B cell (primary cell): ENCODE results near the gene LURAP1L. TPM values are rescaled to one million over a fixed set of nuclear protein-coding genes. Genes with fewer than 3 reads are reported as not detected.

ENCODE experiments used
- ATAC-seq: fragments of 200-7000 bp; cut with Tn5 transposase; one replicate; pipeline ENCODE4 v1.10.0; 2021; ENCODE audit warnings: low read depth, mild to moderate bottlenecking, moderate number of reproducible peaks, moderate library complexity
- CTCF ChIA-PET: fragments of 350-600 bp; sonication (Branson Sonifier 250); formaldehyde crosslinking; loops from one replicate; lab custom pipeline; 2021; ENCODE audit warnings: antibody characterized with exemption, inconsistent platforms; lab: Charles Lee
- POLR2A ChIA-PET: fragments of 350-600 bp; sonication (Branson Sonifier 250); formaldehyde crosslinking; loops from one replicate; lab custom pipeline; 2021; ENCODE audit warnings: antibody characterized with exemption; lab: Charles Lee
- DNase-seq: peaks from one replicate; pipeline ENCODE4 v3.0.0; 2013
- H2AFZ ChIP-seq: 2 replicates; pipeline ENCODE4 v1.6.1; 2012; ENCODE audit warnings: mild to moderate bottlenecking, low read depth, low read length; ENCODE audit not compliant: insufficient read depth, poor library complexity, severe bottlenecking
- H3K27ac ChIP-seq, 2 donors: 1 replicate in 1 of 2; 2 replicates in 1 of 2; pipeline ENCODE4 v1.5.1; 2012 to 2013; ENCODE audit warnings: low read length in 2 of 2, mild to moderate bottlenecking in 2 of 2, moderate library complexity in 1 of 2
- H3K27me3 ChIP-seq, 4 experiments: fragments of 200-600 bp in 1 of 4; sonication (generic) in 1 of 4; replicated peaks in 1 of 4; 1 replicate in 2 of 4; 2 replicates in 2 of 4; pipeline versions ENCODE4 v1.6.1 to v1.7.0; 2013 to 2016; ENCODE audit warnings: low read length in 3 of 4, mild to moderate bottlenecking in 2 of 4, mixed read lengths in 1 of 4, moderate library complexity in 1 of 4; ENCODE audit not compliant: insufficient read depth in 4 of 4, control insufficient read depth in 3 of 4; ENCODE audit errors: control extremely low read depth in 1 of 4
- H3K36me3 ChIP-seq, 2 experiments: replicated peaks in 1 of 2; 1 replicate in 1 of 2; 2 replicates in 1 of 2; pipeline versions ENCODE4 v1.6.1 to v1.7.1; 2013; ENCODE audit warnings: low read length in 1 of 2; ENCODE audit not compliant: insufficient read depth in 2 of 2, control insufficient read depth in 1 of 2; ENCODE audit errors: control extremely low read depth in 1 of 2, extremely low read depth in 1 of 2
- H3K4me1 ChIP-seq, 2 donors: fragments of 200-600 bp in 1 of 2; sonication (generic) in 1 of 2; 1 replicate in 1 of 2; 2 replicates in 1 of 2; pipeline versions ENCODE4 v1.5.1 to v1.6.1; 2013 to 2017; ENCODE audit warnings: low read length in 2 of 2; ENCODE audit not compliant: control insufficient read depth in 2 of 2, insufficient read depth in 2 of 2
- H3K4me2 ChIP-seq: replicated peaks from 2 replicates; pipeline ENCODE3; 2012; ENCODE audit warnings: mild to moderate bottlenecking, low read depth, low read length; ENCODE audit not compliant: poor library complexity, severe bottlenecking
- H3K4me3 ChIP-seq, 5 experiments: fragments of 200-600 bp in 1 of 5; sonication (generic) in 1 of 5; 1 replicate in 3 of 5; 2 replicates in 2 of 5; pipeline versions ENCODE4 v1.5.1 to v1.7.0; 2011 to 2016; ENCODE audit warnings: low read length in 4 of 5, mild to moderate bottlenecking in 4 of 5, low read depth in 2 of 5, control low read depth in 1 of 5, moderate library complexity in 1 of 5; ENCODE audit not compliant: insufficient read depth in 1 of 5; ENCODE audit errors: control extremely low read depth in 1 of 5, extremely low read depth in 1 of 5
- H3K79me2 ChIP-seq: fragments of 200-600 bp; sonication (generic); one replicate; pipeline ENCODE4 v1.6.0; 2016; ENCODE audit warnings: low read length; ENCODE audit not compliant: control insufficient read depth, insufficient read depth
- H3K9ac ChIP-seq: fragments of 200-600 bp; sonication (generic); 2 replicates; pipeline ENCODE4 v1.6.1; 2017; ENCODE audit warnings: mild to moderate bottlenecking, low read length, moderate library complexity
- H3K9me3 ChIP-seq, 3 donors: one replicate each; pipeline versions ENCODE4 v1.6.1 to v1.7.1; 2013; ENCODE audit warnings: low read length in 2 of 3; ENCODE audit not compliant: control insufficient read depth in 2 of 3, insufficient read depth in 1 of 3; ENCODE audit errors: control extremely low read depth in 1 of 3
- H4K20me1 ChIP-seq: 2 replicates; pipeline ENCODE4 v1.6.0; 2012; ENCODE audit warnings: mild to moderate bottlenecking, low read length; ENCODE audit not compliant: insufficient read depth, control insufficient read depth, poor library complexity, severe bottlenecking
- H3K27ac Mint-ChIP-seq: one replicate; pipeline ENCODE4 v1.8.0; 2021; ENCODE audit warnings: mixed read lengths
- H3K27me3 Mint-ChIP-seq: one replicate; pipeline ENCODE4 v1.8.0; 2021; ENCODE audit warnings: mixed read lengths
- H3K4me1 Mint-ChIP-seq: one replicate; pipeline ENCODE4 v1.8.0; 2021; ENCODE audit warnings: mixed read lengths
- H3K4me3 Mint-ChIP-seq: one replicate; pipeline ENCODE4 v1.8.0; 2021; ENCODE audit warnings: mixed read lengths
- H3K9me3 Mint-ChIP-seq: one replicate; pipeline ENCODE4 v1.8.0; 2022; ENCODE audit warnings: mixed read lengths; ENCODE audit not compliant: insufficient read depth
- CTCF ChIP-seq: fragments of 200-600 bp; IDR thresholded peaks from one replicate; pipeline ENCODE4 v1.8.0; 2022; ENCODE audit warnings: antibody characterized with exemption, mild to moderate bottlenecking
- EZH2 ChIP-seq: IDR thresholded peaks from 2 replicates; pipeline ENCODE4 v1.6.1; 2012; ENCODE audit warnings: borderline replicate concordance, low read depth, mild to moderate bottlenecking, moderate library complexity, low read length; ENCODE audit not compliant: insufficient read depth, poor library complexity, severe bottlenecking
- WGBS: methylation state at CpG from one replicate; pipeline ENCODE4 v1.1.5; 2013; ENCODE audit warnings: missing lambda C conversion rate; ENCODE audit not compliant: insufficient coverage; 5-methylcytosine and 5-hydroxymethylcytosine counted together
- intact Hi-C: fragments of 100-400 bp; cut with micrococcal nuclease; formaldehyde crosslinking; loops from one replicate; pipeline ENCODE4 v1.10.0; 2022
- polyA plus RNA-seq: library from polyadenylated mRNA; depleted of rRNA; stranded (reverse); fragments of >200 nt; gene quantifications from 2 replicates; pipeline ENCODE4 v1.2.3, GENCODE V29; 2012
- total RNA-seq, 2 donors: library from RNA; stranded (reverse); fragments of 120-200 nt in 1 of 2; gene quantifications; 1 replicate in 1 of 2; 2 replicates in 1 of 2; pipeline versions ENCODE4 v1.2.3 to v1.2.4, GENCODE V29; 2013 to 2022

LURAP1L gene
- total and polyA plus RNA-seq, 2 donors (not counting 1 experiment from before 2014, with no cell fraction given): not detected

GRCh38 chr9:12784461-12785259 lies 9.8 kb downstream of the LURAP1L start:
- no peaks in the 10 kb centered on the region for H3K4me1 Mint-ChIP-seq
- Histone ChIP-seq H3K79me2 (no peaks in the 10 kb centered on the region), H3K9me3 (no peaks in the 10 kb centered on the region), H3K4me1 (no peaks in the 10 kb centered on the region), H3K4me2 (no peak overlapping the region), H3K9ac (no peak overlapping the region), H3K4me3 (no peak overlapping the region), H2AFZ (no peak overlapping the region), H3K27ac (no peak overlapping the region), H3K36me3 (no peaks in the 10 kb centered on the region), H3K27me3 (no peaks in the 10 kb centered on the region), H4K20me1 (no peaks in the 10 kb centered on the region)
- no peaks in the 10 kb centered on the region for H3K27me3 Mint-ChIP-seq
- 44% methylated on average over 3 of the region's 6 CpGs for WGBS
- intact Hi-C loops: no loop called here
- POLR2A ChIA-PET: no interaction called here
- ATAC-seq (no peak), DNase-seq (no peak)
- no peaks in the 10 kb centered on the region for H3K9me3 Mint-ChIP-seq
- no peak overlapping the region for H3K27ac Mint-ChIP-seq
- CTCF ChIA-PET: no interaction called here
- TF ChIP-seq CTCF (no peak), EZH2 (no peak)
- no peak overlapping the region for H3K4me3 Mint-ChIP-seq

- no peak for DNase-seq
- no peak overlapping the region for H3K27ac ChIP-seq
- TF ChIP-seq EZH2 (no peak), CTCF (no peak)
- no peak overlapping the region for H2AFZ ChIP-seq
- intact Hi-C loops: no loop called here
- Mint-ChIP-seq H3K27me3 (no peaks in the 10 kb centered on the region), H3K9me3 (no peaks in the 10 kb centered on the region), H3K4me3 (no peak overlapping the region), H3K27ac (no peak overlapping the region), H3K4me1 (no peaks in the 10 kb centered on the region)
- no peaks in the 10 kb centered on the region for H3K9me3 ChIP-seq
- WGBS: 100% methylated on average over 1 of the region's 2 CpGs
- ChIA-PET POLR2A (no interaction called here), CTCF (no interaction called here)
- no peak overlapping the region for H3K4me3 ChIP-seq
- H3K36me3 ChIP-seq: no peaks in the 10 kb centered on the region
- no peaks in the 10 kb centered on the region for H3K27me3 ChIP-seq
- no peaks in the 10 kb centered on the region for H4K20me1 ChIP-seq
- ATAC-seq: no peak
- no peaks in the 10 kb centered on the region for H3K4me1 ChIP-seq
- H3K4me2 ChIP-seq: no peak overlapping the region
- H3K9ac ChIP-seq: no peak overlapping the region
- H3K79me2 ChIP-seq: no peaks in the 10 kb centered on the region
Observed at GRCh38 chr9:12785260-12785770, 10.5 kb downstream of the LURAP1L start.
